DOHH2 (cell line): ENCODE measurements around the gene RYR2.

Experiments used
- EZH2phosphoT487 ChIP-seq: fragments of 200-600 bp; sonication (generic); IDR thresholded peaks from 2 replicates; pipeline ENCODE4 v1.6.1; 2017; ENCODE audit warnings: borderline replicate concordance, mild to moderate bottlenecking, antibody characterized with exemption, low read length, moderate library complexity, mixed read lengths
- TF ChIP-seq, protein P1 (sequence below): fragments of 200-600 bp; sonication (generic); IDR thresholded peaks from one replicate; pipeline ENCODE4 v1.5.1; 2014; ENCODE audit warnings: antibody characterized with exemption, mild to moderate bottlenecking, low read depth, low read length; ENCODE audit not compliant: poor library complexity, severe bottlenecking

GRCh38 chr1:237684236-237684635, 642.3 kb downstream of the RYR2 start:
- TF ChIP-seq, protein P1, sequence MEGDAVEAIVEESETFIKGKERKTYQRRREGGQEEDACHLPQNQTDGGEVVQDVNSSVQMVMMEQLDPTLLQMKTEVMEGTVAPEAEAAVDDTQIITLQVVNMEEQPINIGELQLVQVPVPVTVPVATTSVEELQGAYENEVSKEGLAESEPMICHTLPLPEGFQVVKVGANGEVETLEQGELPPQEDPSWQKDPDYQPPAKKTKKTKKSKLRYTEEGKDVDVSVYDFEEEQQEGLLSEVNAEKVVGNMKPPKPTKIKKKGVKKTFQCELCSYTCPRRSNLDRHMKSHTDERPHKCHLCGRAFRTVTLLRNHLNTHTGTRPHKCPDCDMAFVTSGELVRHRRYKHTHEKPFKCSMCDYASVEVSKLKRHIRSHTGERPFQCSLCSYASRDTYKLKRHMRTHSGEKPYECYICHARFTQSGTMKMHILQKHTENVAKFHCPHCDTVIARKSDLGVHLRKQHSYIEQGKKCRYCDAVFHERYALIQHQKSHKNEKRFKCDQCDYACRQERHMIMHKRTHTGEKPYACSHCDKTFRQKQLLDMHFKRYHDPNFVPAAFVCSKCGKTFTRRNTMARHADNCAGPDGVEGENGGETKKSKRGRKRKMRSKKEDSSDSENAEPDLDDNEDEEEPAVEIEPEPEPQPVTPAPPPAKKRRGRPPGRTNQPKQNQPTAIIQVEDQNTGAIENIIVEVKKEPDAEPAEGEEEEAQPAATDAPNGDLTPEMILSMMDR, result no peak
- no peak for TF ChIP-seq EZH2phosphoT487
